GM12892 (cell line): ENCODE data around the gene CRB2. TPM values are rescaled to one million over a fixed set of nuclear protein-coding genes. Genes with fewer than 3 reads are reported as not detected.

Experiments used
- DNase-seq: peaks from one replicate; pipeline ENCODE4 v3.0.0; 2011; ENCODE audit not compliant: insufficient read length
- FAIRE-seq: peaks from 2 replicates; lab custom pipeline; 2011; peaks lifted over from hg19 to GRCh38; lab: Jason Lieb, UNC
- POLR2A ChIP-seq: IDR thresholded peaks from 2 replicates; pipeline ENCODE4 v1.6.1; 2011; ENCODE audit warnings: low read depth, low read length, control low read depth
- POLR2AphosphoS5 ChIP-seq: IDR thresholded peaks from 2 replicates; pipeline ENCODE4 v1.6.1; 2011; ENCODE audit warnings: low read depth, low read length, control low read depth
- TAF1 ChIP-seq: IDR thresholded peaks from 2 replicates; pipeline ENCODE4 v1.6.1; 2011; ENCODE audit warnings: low read depth, mild to moderate bottlenecking, control low read depth, low read length, borderline replicate concordance
- polyA plus RNA-seq: library from polyadenylated mRNA; unstranded; fragments of >200 nt; gene quantifications from one replicate; pipeline ENCODE4 v1.2.1, GENCODE V29; 2012; ENCODE audit warnings: missing spikeins, inconsistent platforms; ENCODE audit not compliant: missing spikeins

Gene CRB2
- polyA plus RNA-seq: 0.42 TPM

DNA sequence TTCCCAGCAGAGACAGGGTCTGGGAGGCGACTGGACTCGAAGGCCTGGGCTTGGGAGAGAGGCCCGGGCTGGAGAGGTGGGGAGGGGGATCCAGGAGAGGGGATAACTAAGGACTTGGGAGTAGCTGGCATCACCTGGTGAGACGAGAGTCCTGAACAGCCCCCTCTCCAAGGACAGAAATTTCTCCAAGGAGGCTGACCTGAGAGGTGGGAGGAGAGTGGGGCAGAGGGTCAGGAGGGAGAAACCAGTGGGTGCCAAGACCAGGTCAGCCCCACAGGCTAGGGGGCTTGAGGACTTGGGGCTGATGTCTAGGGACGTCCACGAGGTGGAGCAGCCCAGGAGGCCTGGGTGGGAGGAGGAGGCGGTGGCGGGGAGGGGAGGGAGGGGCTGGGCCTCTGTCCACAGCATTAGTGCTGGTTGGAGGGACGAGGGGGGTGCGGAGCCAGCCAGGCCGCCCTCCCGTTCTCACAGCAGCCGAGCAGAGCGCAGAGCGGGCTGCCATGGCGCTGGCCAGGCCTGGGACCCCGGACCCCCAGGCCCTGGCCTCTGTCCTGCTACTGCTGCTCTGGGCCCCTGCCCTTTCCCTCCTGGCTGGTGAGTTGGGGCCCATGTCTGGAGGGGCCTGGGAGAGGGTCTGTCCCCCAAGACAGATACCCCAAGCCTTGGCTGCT lies at the start of gene CRB2:
TSS of gene CRB2 (plus strand) at position 437 of the 671 bp plus-strand sequence. CDS start at position 501, 64 bp downstream.
- DNase-seq: peak; percentile 12

GRCh38 chr9:123309611-123310010 lies 46.4 kb upstream of the CRB2 start:
- DNase-seq: no peak
- FAIRE-seq: no peak
- no peak for TF ChIP-seq TAF1
- TF ChIP-seq POLR2AphosphoS5: no peak
- TF ChIP-seq POLR2A: no peak

More for the DNA sequence above, at the start of gene CRB2:
- TF ChIP-seq POLR2A: no peak
- no peak for TF ChIP-seq TAF1
- no peak for TF ChIP-seq POLR2AphosphoS5
- FAIRE-seq: no peak

- FAIRE-seq (no peak), DNase-seq (no peak)
- TF ChIP-seq POLR2AphosphoS5 (no peak), POLR2A (no peak), TAF1 (no peak)
Measured at GRCh38 chr9:123310551-123311249, 45.3 kb upstream of the CRB2 start.

- TF ChIP-seq POLR2A (no peak), TAF1 (no peak), POLR2AphosphoS5 (no peak)
- FAIRE-seq (no peak), DNase-seq (no peak)
Measured at GRCh38 chr9:123311250-123311752, 44.7 kb upstream of the CRB2 start.

- FAIRE-seq (no peak), DNase-seq (no peak)
- no peak for TF ChIP-seq POLR2AphosphoS5
- no peak for TF ChIP-seq POLR2A
- TF ChIP-seq TAF1: no peak
Measured at GRCh38 chr9:123312306-123312877, 43.6 kb upstream of the CRB2 start.

GRCh38 chr9:123314617-123315016 lies 41.4 kb upstream of the CRB2 start:
- no peak for FAIRE-seq
- DNase-seq: no peak
- TF ChIP-seq POLR2A: no peak
- no peak for TF ChIP-seq TAF1
- no peak for TF ChIP-seq POLR2AphosphoS5

- FAIRE-seq (no peak), DNase-seq (no peak)
- TF ChIP-seq POLR2A (no peak), POLR2AphosphoS5 (no peak), TAF1 (no peak)
Measured at GRCh38 chr9:123315635-123316034, 40.4 kb upstream of the CRB2 start.

- DNase-seq: no peak
Measured at GRCh38 chr9:123316053-123316718, 39.8 kb upstream of the CRB2 start.

GRCh38 chr9:123318202-123318601 lies 37.8 kb upstream of the CRB2 start:
- TF ChIP-seq POLR2AphosphoS5 (no peak), POLR2A (peak; percentile 37; the same call in 1 of the 2 replicates), TAF1 (peak; percentile 27; the same call in 1 of the 2 replicates)
- DNase-seq: peak; percentile 67
- FAIRE-seq: peak; percentile 89

More at GRCh38 chr9:123316053-123316718, 39.8 kb upstream of the CRB2 start:
- TF ChIP-seq TAF1: no peak
- no peak for TF ChIP-seq POLR2A
- TF ChIP-seq POLR2AphosphoS5: no peak
- FAIRE-seq: peak; percentile 65

DNA sequence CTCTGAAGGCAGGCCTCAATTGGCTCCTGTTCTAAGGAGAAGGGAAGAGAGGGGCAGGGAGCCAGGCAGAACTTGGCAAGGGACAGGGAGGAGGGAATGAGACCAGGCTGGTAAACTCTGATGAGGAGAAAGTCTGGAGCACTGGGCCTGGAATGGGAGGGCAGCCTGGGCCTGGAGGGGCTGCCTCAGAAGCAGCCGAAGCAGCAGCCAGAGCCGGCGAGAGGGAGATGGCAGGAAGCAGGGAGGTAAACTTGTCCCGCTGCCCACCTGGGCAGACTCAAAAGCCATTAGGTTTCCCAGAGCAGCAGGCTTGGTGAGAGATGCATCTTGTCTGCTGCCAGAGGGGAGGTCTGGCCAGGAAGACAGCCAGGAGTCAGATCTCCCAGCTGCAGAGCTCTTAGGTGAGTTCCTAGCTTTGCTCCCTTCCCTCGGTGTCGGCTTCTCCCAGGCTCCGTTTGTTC lies 37.0 kb upstream of the CRB2 start:
- DNase-seq (no peak), FAIRE-seq (no peak)
- TF ChIP-seq POLR2AphosphoS5: no peak
- no peak for TF ChIP-seq POLR2A
- TF ChIP-seq TAF1: no peak
